ENCODE measurements around the gene CLDN5. TPM values are rescaled to one million over a fixed set of nuclear protein-coding genes. Genes with fewer than 3 reads are reported as not detected.

Gene CLDN5
- total and polyA plus RNA-seq, 2 of the 4 experiments (the other 2 are of a cell fraction), result 0.18 to 0.21 TPM

- BruUV-seq (replicated peaks), result no TSS peak
- dilution Hi-C loops (cut with HindIII; ENCODE audit: low sequenced_read_pairs, unreplicated experiment), result no loop called here
- H3K79me1 ChIP-seq (ENCODE audit: low read depth in 1 of 2, low read length in 2 of 2), result no peaks in the 10 kb centered on the region
Observed at GRCh38 chr22:19540394-19540793, 16.2 kb upstream of the CLDN5 start.

More at GRCh38 chr22:19540394-19540793, 16.2 kb upstream of the CLDN5 start:
- no peak overlapping the region for H2BK20ac ChIP-seq (ENCODE audit: low read depth, low read length)
- H2AFZ ChIP-seq (replicated peaks; ENCODE audit: low read length, poor library complexity), result no peak overlapping the region
- H2AK9ac ChIP-seq (replicated peaks; ENCODE audit: low read depth, low read length, poor library complexity), result no peak overlapping the region
- no peak overlapping the region for H3K56ac ChIP-seq (ENCODE audit: extremely low read depth, insufficient read depth, low read length)
- H2BK5ac ChIP-seq (ENCODE audit: low read depth, low read length, poor library complexity, severe bottlenecking), result no peak overlapping the region
- H2AK5ac ChIP-seq (ENCODE audit: low read depth, low read length), result no peak overlapping the region
- no peak overlapping the region for H3K4me3 ChIP-seq (ENCODE audit: insufficient read depth, low read depth, low read length)
- no peaks in the 10 kb centered on the region for H3K4me1 ChIP-seq (ENCODE audit: control insufficient read depth, insufficient read depth, low read length)
- H3K36me3 ChIP-seq (ENCODE audit: control insufficient read depth, insufficient read depth, low read length), result no peaks in the 10 kb centered on the region
- H3K4ac ChIP-seq (ENCODE audit: low read depth, low read length), result no peak overlapping the region
- no peak for DNase-seq
- H3K9ac ChIP-seq (ENCODE audit: low read depth, low read length), result no peak overlapping the region
- ChIA-PET CTCF (interaction anchor here (0.8 kb wide), 1 partner anchor 12 kb away, joined by 4 read pairs; no protein-coding TSS in a partner anchor), POLR2A (ENCODE audit: unreplicated experiment) (no interaction called here)
- in situ Hi-C loops (cut with MboI; ENCODE audit: low sequenced_read_pairs) (no loop called here), intact Hi-C loops (cut with micrococcal nuclease) (no loop called here)
- H4K20me1 ChIP-seq (ENCODE audit: insufficient read depth, low read length), result no peaks in the 10 kb centered on the region
- H3K4me2 ChIP-seq (ENCODE audit: low read depth, low read length), result no peak overlapping the region
- H2BK120ac ChIP-seq (ENCODE audit: low read depth, low read length), result no peak overlapping the region
- no peak overlapping the region for H3K14ac ChIP-seq (replicated peaks; ENCODE audit: low read depth, low read length)
- no peak overlapping the region for H3K18ac ChIP-seq (ENCODE audit: low read depth, low read length)
- H3K9me3 ChIP-seq (ENCODE audit: control insufficient read depth, insufficient read depth, low read length), result no peaks in the 10 kb centered on the region
- peaks cover 16% of the 10 kb centered on the region for H3K27me3 ChIP-seq (ENCODE audit: control insufficient read depth, insufficient read depth, low read length)
- no peak overlapping the region for H4K5ac ChIP-seq (ENCODE audit: low read depth, low read length)
- no peak for ATAC-seq (ENCODE audit: low read depth)
- H4K8ac ChIP-seq (ENCODE audit: low read depth in 2 of 2, low read length in 2 of 2), result no peak overlapping the region
- no peak overlapping the region for H2BK15ac ChIP-seq (ENCODE audit: low read depth, low read length)
- H4K91ac ChIP-seq (ENCODE audit: insufficient read depth, low read depth, low read length), result no peak overlapping the region
- H3K23ac ChIP-seq (ENCODE audit: low read depth, low read length), result no peak overlapping the region
- TF ChIP-seq MAFK (IDR thresholded peaks at IDR 0.05; ENCODE audit: low read depth, low read length) (no peak), RAD21 (IDR thresholded peaks at IDR 0.05; ENCODE audit: low read length) (no peak), MAZ (IDR thresholded peaks at IDR 0.05; ENCODE audit: borderline replicate concordance, low read depth, low read length) (no peak), MXI1 (IDR thresholded peaks at IDR 0.05; ENCODE audit: borderline replicate concordance, low read depth, low read length) (no peak), NFE2L2 (IDR thresholded peaks at IDR 0.05; ENCODE audit: low read depth, low read length) (no peak), SMC3 (IDR thresholded peaks at IDR 0.05; ENCODE audit: low read depth, low read length) (no peak), USF2 (IDR thresholded peaks at IDR 0.05; ENCODE audit: low read depth, low read length) (no peak), RCOR1 (IDR thresholded peaks at IDR 0.05; ENCODE audit: insufficient replicate concordance, low read length) (no peak), POLR2A (IDR thresholded peaks at IDR 0.05; ENCODE audit: low read depth, low read length) (no peak), ELK1 (IDR thresholded peaks at IDR 0.05; ENCODE audit: borderline replicate concordance, low read depth, low read length) (no peak), CTCF (conservative IDR thresholded peaks at IDR 0.05; ENCODE audit: low read depth, low read length) (no peak), CHD1 (IDR thresholded peaks at IDR 0.05; ENCODE audit: low read depth, low read length) (no peak), CEBPB (IDR thresholded peaks at IDR 0.05; ENCODE audit: low read depth, low read length) (no peak), RFX5 (IDR thresholded peaks at IDR 0.05; ENCODE audit: low read depth, low read length) (no peak), BHLHE40 (IDR thresholded peaks at IDR 0.05; ENCODE audit: low read depth, low read length) (no peak), FOS (IDR thresholded peaks at IDR 0.05; ENCODE audit: low read depth, low read length) (no peak)
- H3K9me1 ChIP-seq (ENCODE audit: insufficient read depth, low read length), result no peaks in the 10 kb centered on the region
- no peak overlapping the region for H3K27ac ChIP-seq (ENCODE audit: insufficient read depth, low read length)
